Mesendoderm (in vitro differentiated cells): ENCODE data around the gene CRTAC1.

Experiments
- DNase-seq: peaks from one replicate; pipeline ENCODE4 v3.0.0; 2013
- H2AK5ac ChIP-seq: 2 replicates; pipeline ENCODE4 v1.6.1; 2013; ENCODE audit warnings: low read length, inconsistent platforms
- H2BK120ac ChIP-seq: 2 replicates; pipeline ENCODE4 v1.6.1; 2013; ENCODE audit warnings: low read depth, mild to moderate bottlenecking, low read length, moderate library complexity, mixed read lengths
- H2BK15ac ChIP-seq: replicated peaks from 2 replicates; pipeline ENCODE4 v1.6.1; 2013; ENCODE audit warnings: low read depth, mild to moderate bottlenecking, moderate library complexity
- H2BK5ac ChIP-seq: 2 replicates; pipeline ENCODE4 v1.6.1; 2013; ENCODE audit warnings: low read length, inconsistent platforms
- H3K18ac ChIP-seq: 2 replicates; pipeline ENCODE4 v1.6.1; 2013; ENCODE audit warnings: mild to moderate bottlenecking, low read length, mixed read lengths
- H3K23ac ChIP-seq: one replicate; pipeline ENCODE4 v1.6.1; 2013; ENCODE audit warnings: low read length
- H3K27ac ChIP-seq: 2 replicates; pipeline ENCODE4 v1.5.1; 2013; ENCODE audit warnings: low read depth, mild to moderate bottlenecking, inconsistent platforms, low read length, moderate library complexity
- H3K27me3 ChIP-seq: 2 replicates; pipeline ENCODE4 v1.6.1; 2013; ENCODE audit warnings: low read length, control low read depth, mild to moderate bottlenecking, inconsistent platforms; ENCODE audit not compliant: insufficient read depth, poor library complexity
- H3K36me3 ChIP-seq: 2 replicates; pipeline ENCODE4 v1.6.1; 2013; ENCODE audit warnings: low read length, inconsistent platforms; ENCODE audit not compliant: control insufficient read depth, insufficient read depth
- H3K4ac ChIP-seq: one replicate; pipeline ENCODE4 v1.6.1; 2013; ENCODE audit warnings: low read depth, mild to moderate bottlenecking, low read length, moderate library complexity
- H3K4me1 ChIP-seq: 2 replicates; pipeline ENCODE4 v1.6.1; 2013; ENCODE audit warnings: low read depth, low read length, inconsistent platforms; ENCODE audit not compliant: control insufficient read depth
- H3K4me2 ChIP-seq: 2 replicates; pipeline ENCODE4 v1.6.1; 2013; ENCODE audit warnings: low read length
- H3K4me3 ChIP-seq: 2 replicates; pipeline ENCODE4 v1.5.1; 2013; ENCODE audit warnings: mild to moderate bottlenecking, low read length
- H3K56ac ChIP-seq: one replicate; pipeline ENCODE4 v1.6.1; 2013; ENCODE audit warnings: low read length
- H3K79me1 ChIP-seq: 2 replicates; pipeline ENCODE4 v1.6.1; 2013; ENCODE audit warnings: low read length, inconsistent platforms
- H3K79me2 ChIP-seq: 2 replicates; pipeline ENCODE4 v1.6.1; 2013; ENCODE audit warnings: mild to moderate bottlenecking, low read length; ENCODE audit not compliant: control insufficient read depth, insufficient read depth
- H3K9ac ChIP-seq: 2 replicates; pipeline ENCODE4 v1.6.1; 2013; ENCODE audit warnings: low read length, inconsistent platforms
- H4K5ac ChIP-seq: one replicate; pipeline ENCODE4 v1.6.1; 2013; ENCODE audit warnings: low read length
- H4K8ac ChIP-seq: one replicate; pipeline ENCODE4 v1.6.1; 2013; ENCODE audit warnings: low read depth, mild to moderate bottlenecking, control low read depth, low read length, moderate library complexity
- WGBS: extraction: QIAGEN DNeasy Blood & Tissue Kit; methylation state at CpG from one replicate; pipeline ENCODE4 v1.1.7; 2013; ENCODE audit warnings: low lambda C conversion rate, missing lambda C conversion rate; ENCODE audit not compliant: insufficient coverage; ENCODE audit errors: extremely low coverage; 5-methylcytosine and 5-hydroxymethylcytosine counted together

Gene CRTAC1

GRCh38 chr10:97868134-97868685 lies 162.2 kb downstream of the CRTAC1 start:
- no peak overlapping the region for H4K5ac ChIP-seq
- no peak overlapping the region for H3K4me3 ChIP-seq

GRCh38 chr10:97867220-97867800 lies 163.1 kb downstream of the CRTAC1 start:
- no peak overlapping the region for H2AK5ac ChIP-seq
- no peak overlapping the region for H3K56ac ChIP-seq
- H3K27me3 ChIP-seq, result no peaks in the 10 kb centered on the region
- no peak overlapping the region for H3K4me3 ChIP-seq
- no peak for DNase-seq
- H3K36me3 ChIP-seq, result no peaks in the 10 kb centered on the region
- no peaks in the 10 kb centered on the region for H3K79me2 ChIP-seq
- peaks cover 7% of the 10 kb centered on the region for H3K4me1 ChIP-seq
- WGBS, result no CpG with 5 or more reads among the region's 10 CpGs
- no peak overlapping the region for H3K4ac ChIP-seq
- no peak overlapping the region for H3K4me2 ChIP-seq
- H4K8ac ChIP-seq, result no peak overlapping the region
- H2BK120ac ChIP-seq, result no peak overlapping the region
- H2BK5ac ChIP-seq, result no peak overlapping the region
- H3K18ac ChIP-seq, result no peak overlapping the region
- no peak overlapping the region for H3K9ac ChIP-seq
- no peak overlapping the region for H2BK15ac ChIP-seq
- H3K27ac ChIP-seq, result no peak overlapping the region
- no peaks in the 10 kb centered on the region for H3K79me1 ChIP-seq
- no peak overlapping the region for H4K5ac ChIP-seq
- H3K23ac ChIP-seq, result no peak overlapping the region

More at GRCh38 chr10:97868134-97868685, 162.2 kb downstream of the CRTAC1 start:
- H3K4me2 ChIP-seq, result no peak overlapping the region
- no peak overlapping the region for H3K27ac ChIP-seq
- no peak overlapping the region for H2BK120ac ChIP-seq
- H3K36me3 ChIP-seq, result no peaks in the 10 kb centered on the region
- no peak overlapping the region for H2BK5ac ChIP-seq
- no CpG with 5 or more reads among the region's 4 CpGs for WGBS
- no peak overlapping the region for H3K9ac ChIP-seq
- no peak overlapping the region for H3K23ac ChIP-seq
- peaks cover 7% of the 10 kb centered on the region for H3K4me1 ChIP-seq
- no peak overlapping the region for H2AK5ac ChIP-seq
- H4K8ac ChIP-seq, result no peak overlapping the region
- H3K4ac ChIP-seq, result no peak overlapping the region
- H3K79me1 ChIP-seq, result no peaks in the 10 kb centered on the region
- H3K79me2 ChIP-seq, result no peaks in the 10 kb centered on the region
- no peak overlapping the region for H2BK15ac ChIP-seq
- no peak overlapping the region for H3K18ac ChIP-seq
- DNase-seq, result no peak
- H3K27me3 ChIP-seq, result no peaks in the 10 kb centered on the region
- H3K56ac ChIP-seq, result no peak overlapping the region

DNA sequence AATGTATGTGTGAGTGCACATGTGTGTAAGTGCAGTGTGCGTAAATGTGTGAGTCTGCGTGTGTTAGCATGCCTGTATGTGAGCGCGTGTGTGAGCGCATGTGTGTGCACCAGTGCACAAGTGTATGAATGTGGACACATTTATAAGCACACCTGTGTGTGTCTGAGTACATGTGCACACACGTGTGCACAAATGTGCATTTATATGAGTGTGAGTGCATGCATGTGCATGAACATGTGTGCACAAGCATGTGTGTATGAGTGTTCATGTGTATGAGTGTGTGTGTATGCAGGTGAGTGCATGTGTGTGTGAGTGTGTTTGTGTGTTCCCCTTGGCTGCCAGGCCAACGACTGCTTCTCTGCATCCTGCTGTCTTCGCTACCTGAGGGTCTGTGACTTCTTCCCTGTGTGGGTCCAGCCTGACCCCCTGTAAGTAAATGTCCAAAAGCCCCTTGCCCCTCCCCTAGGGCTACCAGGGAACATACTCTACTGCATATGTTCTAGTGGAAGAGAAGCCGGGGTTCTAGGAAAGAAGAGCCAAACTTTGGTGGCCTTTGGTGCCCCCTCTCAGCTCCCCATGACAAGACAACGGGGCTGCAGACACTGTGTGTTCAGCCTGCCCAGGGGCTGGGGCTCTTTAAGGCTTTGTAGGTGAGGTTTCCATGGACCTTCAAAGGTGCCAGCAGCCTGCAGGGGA lies 163.7 kb downstream of the CRTAC1 start:
- H3K4ac ChIP-seq, result no peak overlapping the region
- H3K23ac ChIP-seq, result no peak overlapping the region
- no peak overlapping the region for H4K5ac ChIP-seq
- WGBS, result no CpG with 5 or more reads among the region's 10 CpGs
- no peak overlapping the region for H3K18ac ChIP-seq
- no peak overlapping the region for H2BK15ac ChIP-seq
- no peak overlapping the region for H3K56ac ChIP-seq
- H3K4me3 ChIP-seq, result no peak overlapping the region
- H3K36me3 ChIP-seq, result no peaks in the 10 kb centered on the region
- H3K79me2 ChIP-seq, result no peaks in the 10 kb centered on the region
- DNase-seq, result no peak
- H3K9ac ChIP-seq, result no peak overlapping the region
- H3K4me1 ChIP-seq, result peaks cover 7% of the 10 kb centered on the region
- H3K79me1 ChIP-seq, result no peaks in the 10 kb centered on the region
- H3K27ac ChIP-seq, result no peak overlapping the region
- no peak overlapping the region for H2AK5ac ChIP-seq
- H2BK120ac ChIP-seq, result no peak overlapping the region
- no peak overlapping the region for H4K8ac ChIP-seq
- no peaks in the 10 kb centered on the region for H3K27me3 ChIP-seq
- H2BK5ac ChIP-seq, result no peak overlapping the region
- H3K4me2 ChIP-seq, result no peak overlapping the region

DNA sequence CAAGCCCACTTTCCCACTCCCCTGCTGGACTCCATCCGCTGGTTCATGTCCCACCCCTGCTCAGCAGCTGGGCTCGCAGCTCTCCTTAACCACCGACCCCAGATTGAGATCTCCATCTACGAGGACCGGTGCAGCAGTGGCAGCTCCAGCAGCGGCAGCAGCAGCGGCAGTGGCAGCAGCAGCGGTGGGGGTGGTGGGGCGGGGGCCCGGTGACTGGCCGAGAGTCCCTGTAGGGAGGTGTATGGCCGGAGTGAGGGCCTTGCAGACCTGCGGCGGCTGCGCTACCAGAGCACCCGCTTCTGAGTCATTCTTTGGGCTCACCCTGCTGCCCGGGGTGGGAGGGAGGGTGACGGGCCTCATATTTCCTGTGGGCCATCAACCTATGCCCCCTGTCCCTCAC lies 164.9 kb downstream of the CRTAC1 start:
- H3K9ac ChIP-seq, result no peak overlapping the region

DNA sequence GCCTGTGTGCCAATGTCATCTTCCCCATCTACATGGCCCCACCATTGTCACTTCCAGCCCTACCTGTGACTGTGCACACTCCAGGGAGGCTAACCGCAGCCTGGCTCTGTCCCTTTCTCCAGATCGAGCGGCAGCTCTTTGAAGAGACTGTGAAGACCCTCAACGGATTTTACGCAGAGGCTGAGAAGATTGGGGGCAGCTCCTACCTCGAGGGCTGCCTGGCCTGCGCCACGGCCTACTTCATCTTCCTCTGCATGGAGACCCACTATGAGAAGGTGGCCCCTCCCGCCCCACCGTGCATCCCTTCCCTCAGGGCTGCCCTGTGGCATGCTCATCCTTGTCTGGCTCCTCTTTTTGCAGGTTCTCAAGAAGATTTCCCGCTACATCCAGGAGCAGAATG lies 166.6 kb downstream of the CRTAC1 start:
- no peaks in the 10 kb centered on the region for H3K27me3 ChIP-seq
- no CpG with 5 or more reads among the region's 11 CpGs for WGBS
- no peak overlapping the region for H3K4ac ChIP-seq
- H3K4me1 ChIP-seq, result peaks cover 4% of the 10 kb centered on the region
- H3K79me1 ChIP-seq, result no peaks in the 10 kb centered on the region
- no peak overlapping the region for H4K8ac ChIP-seq
- H2BK15ac ChIP-seq, result no peak overlapping the region
- no peak overlapping the region for H2BK120ac ChIP-seq
- H3K9ac ChIP-seq, result no peak overlapping the region
- H2AK5ac ChIP-seq, result no peak overlapping the region
- no peak overlapping the region for H3K4me3 ChIP-seq
- H3K27ac ChIP-seq, result no peak overlapping the region
- H3K18ac ChIP-seq, result no peak overlapping the region
- no peaks in the 10 kb centered on the region for H3K36me3 ChIP-seq
- H2BK5ac ChIP-seq, result no peak overlapping the region
- DNase-seq, result no peak
- no peak overlapping the region for H3K56ac ChIP-seq
- H4K5ac ChIP-seq, result no peak overlapping the region
- H3K23ac ChIP-seq, result no peak overlapping the region
- no peaks in the 10 kb centered on the region for H3K79me2 ChIP-seq
- H3K4me2 ChIP-seq, result no peak overlapping the region

More for the DNA sequence above, 164.9 kb downstream of the CRTAC1 start:
- Histone ChIP-seq H4K5ac (no peak overlapping the region), H2BK120ac (no peak overlapping the region), H3K27me3 (no peaks in the 10 kb centered on the region), H3K4ac (no peak overlapping the region), H4K8ac (no peak overlapping the region), H2BK15ac (no peak overlapping the region), H2BK5ac (no peak overlapping the region), H3K23ac (no peak overlapping the region), H3K56ac (no peak overlapping the region), H3K4me2 (no peak overlapping the region), H3K4me1 (peaks cover 11% of the 10 kb centered on the region), H2AK5ac (no peak overlapping the region), H3K36me3 (no peaks in the 10 kb centered on the region), H3K18ac (no peak overlapping the region), H3K79me2 (no peaks in the 10 kb centered on the region), H3K79me1 (no peaks in the 10 kb centered on the region), H3K4me3 (no peak overlapping the region), H3K27ac (no peak overlapping the region)
- WGBS, result no CpG with 5 or more reads among the region's 18 CpGs
- no peak for DNase-seq
